SK-N-SH (cell line): ENCODE results near the gene LRRC75A. TPM values are rescaled to one million over a fixed set of nuclear protein-coding genes. Genes with fewer than 3 reads are reported as not detected.

ENCODE experiments used
- CTCF ChIA-PET: fragments of 300-600, 350-600 bp; formaldehyde crosslinking; extraction: SDS; loops from one replicate; lab custom pipeline; 2021; lab: Yijun Ruan, JAX
- POLR2A ChIA-PET: fragments of 350-600 bp; sonication (Branson Sonifier 250); formaldehyde crosslinking; extraction: SDS; loops from one replicate; lab custom pipeline; 2020; ENCODE audit warnings: antibody characterized with exemption, inconsistent platforms; lab: Yijun Ruan, JAX
- DNase-seq: peaks from one replicate; pipeline ENCODE4 v3.0.0; 2012
- H2AFZ ChIP-seq: fragments of 200-600 bp; sonication (generic); 2 replicates; pipeline ENCODE4 v1.8.1; 2016; ENCODE audit warnings: antibody characterized with exemption, mild to moderate bottlenecking, low read depth
- H3F3A ChIP-seq: fragments of 200-600 bp; sonication (generic); replicated peaks from 2 replicates; pipeline ENCODE3; 2016; ENCODE audit warnings: antibody characterized with exemption, mild to moderate bottlenecking; ENCODE audit not compliant: insufficient read depth
- H3K27ac ChIP-seq, 2 experiments: fragments of 200-500 bp in 1 of 2; fragments of 200-600 bp in 1 of 2; sonication (Bioruptor generic) in 1 of 2; sonication (generic), shearing (Covaris generic) in 1 of 2; 2 replicates each; pipeline versions ENCODE4 v1.5.1 to v1.6.1; 2014 to 2016; ENCODE audit warnings: low read depth in 2 of 2, inconsistent platforms in 1 of 2, low read length in 1 of 2, mild to moderate bottlenecking in 1 of 2, mixed read lengths in 1 of 2
- H3K27me3 ChIP-seq: fragments of 200-600 bp; sonication (generic), shearing (Covaris generic); 2 replicates; pipeline ENCODE4 v1.6.1; 2016; ENCODE audit warnings: mixed run types; ENCODE audit not compliant: insufficient read depth
- H3K36me3 ChIP-seq, 2 experiments: fragments of 200-500 bp in 1 of 2; fragments of 200-600 bp in 1 of 2; sonication (Bioruptor generic) in 1 of 2; sonication (generic) in 1 of 2; replicated peaks in 1 of 2; 2 replicates each; pipeline versions ENCODE3 to v1.5.1; 2014 to 2016; ENCODE audit warnings: low read length in 1 of 2, mild to moderate bottlenecking in 1 of 2; ENCODE audit not compliant: insufficient read depth in 2 of 2, control insufficient read depth in 1 of 2
- H3K4me1 ChIP-seq, 2 experiments: fragments of 200-500 bp in 1 of 2; fragments of 200-600 bp in 1 of 2; sonication (Bioruptor generic) in 1 of 2; sonication (generic), shearing (Covaris generic) in 1 of 2; 2 replicates each; pipeline versions ENCODE4 v1.5.1 to v1.6.1; 2014 to 2016; ENCODE audit warnings: low read depth in 1 of 2, low read length in 1 of 2, mixed run types in 1 of 2; ENCODE audit not compliant: insufficient read depth in 2 of 2, control insufficient read depth in 1 of 2
- H3K4me2 ChIP-seq: fragments of 200-600 bp; sonication (generic), shearing (Covaris generic); 2 replicates; pipeline ENCODE4 v1.6.1; 2017; ENCODE audit warnings: mixed run types
- H3K4me3 ChIP-seq, 2 experiments: fragments of 200-500 bp in 1 of 2; fragments of 200-600 bp in 1 of 2; sonication (Bioruptor generic) in 1 of 2; sonication (generic), shearing (Covaris generic) in 1 of 2; 2 replicates each; pipeline versions ENCODE4 v1.5.1 to v1.8.1; 2014 to 2016; ENCODE audit warnings: low read depth in 2 of 2, inconsistent platforms in 1 of 2, low read length in 1 of 2, mild to moderate bottlenecking in 1 of 2, mixed read lengths in 1 of 2, moderate library complexity in 1 of 2
- H3K79me2 ChIP-seq: fragments of 200-600 bp; sonication (generic); 2 replicates; pipeline ENCODE4 v1.8.1; 2017; ENCODE audit warnings: mild to moderate bottlenecking; ENCODE audit not compliant: insufficient read depth
- H3K9ac ChIP-seq: fragments of 200-600 bp; sonication (generic); 2 replicates; pipeline ENCODE4 v1.6.1; 2017; ENCODE audit warnings: mixed run types
- H3K9me2 ChIP-seq: fragments of 200-600 bp; sonication (generic); 2 replicates; pipeline ENCODE4 v1.6.1; 2017; ENCODE audit warnings: mixed run types
- H3K9me3 ChIP-seq: fragments of 200-600 bp; sonication (generic); 2 replicates; pipeline ENCODE4 v1.6.1; 2017; ENCODE audit warnings: mixed run types, mild to moderate bottlenecking, moderate library complexity
- H4K20me1 ChIP-seq: fragments of 200-600 bp; sonication (generic); 2 replicates; pipeline ENCODE4 v1.6.1; 2017; ENCODE audit warnings: mild to moderate bottlenecking, mixed run types; ENCODE audit not compliant: insufficient read depth
- JUND ChIP-seq: IDR thresholded peaks from 2 replicates; pipeline ENCODE4 v1.4.0; 2012
- MEF2A ChIP-seq: IDR thresholded peaks from 2 replicates; pipeline ENCODE4 v1.4.0; 2012; ENCODE audit warnings: low read depth, borderline replicate concordance
- POLR2AphosphoS5 ChIP-seq: IDR thresholded peaks from 2 replicates; pipeline ENCODE4 v1.6.1; 2012; ENCODE audit warnings: low read depth, low read length
- RXRA ChIP-seq: IDR thresholded peaks from 2 replicates; pipeline ENCODE4 v1.4.0; 2012; ENCODE audit warnings: low read depth, mild to moderate bottlenecking, borderline replicate concordance
- SIN3A ChIP-seq: IDR thresholded peaks from 2 replicates; pipeline ENCODE4 v1.6.1; 2012; ENCODE audit warnings: low read depth, mild to moderate bottlenecking, low read length, moderate library complexity, borderline replicate concordance
- SMC3 ChIP-seq: IDR thresholded peaks from 2 replicates; pipeline ENCODE4 v1.6.1; 2012; ENCODE audit warnings: low read depth, low read length, improper control_type of control experiment
- TAF1 ChIP-seq: IDR thresholded peaks from 2 replicates; pipeline ENCODE4 v1.6.1; 2012; ENCODE audit warnings: low read depth, mild to moderate bottlenecking, low read length, moderate library complexity, borderline replicate concordance
- WGBS: methylation state at CpG from one replicate; pipeline ENCODE4 v1.1.6; 2017; ENCODE audit warnings: low lambda C conversion rate; 5-methylcytosine and 5-hydroxymethylcytosine counted together
- polyA plus RNA-seq, 3 experiments: library from polyadenylated mRNA; depleted of rRNA; stranded (reverse); fragments of >200 nt; gene quantifications; 2 replicates each; pipeline ENCODE4 v1.2.3, GENCODE V29; 2012

The LRRC75A gene
- polyA plus RNA-seq, 1 of the 3 experiments (the other 2 are of a cell fraction): 1.2 TPM

DNA sequence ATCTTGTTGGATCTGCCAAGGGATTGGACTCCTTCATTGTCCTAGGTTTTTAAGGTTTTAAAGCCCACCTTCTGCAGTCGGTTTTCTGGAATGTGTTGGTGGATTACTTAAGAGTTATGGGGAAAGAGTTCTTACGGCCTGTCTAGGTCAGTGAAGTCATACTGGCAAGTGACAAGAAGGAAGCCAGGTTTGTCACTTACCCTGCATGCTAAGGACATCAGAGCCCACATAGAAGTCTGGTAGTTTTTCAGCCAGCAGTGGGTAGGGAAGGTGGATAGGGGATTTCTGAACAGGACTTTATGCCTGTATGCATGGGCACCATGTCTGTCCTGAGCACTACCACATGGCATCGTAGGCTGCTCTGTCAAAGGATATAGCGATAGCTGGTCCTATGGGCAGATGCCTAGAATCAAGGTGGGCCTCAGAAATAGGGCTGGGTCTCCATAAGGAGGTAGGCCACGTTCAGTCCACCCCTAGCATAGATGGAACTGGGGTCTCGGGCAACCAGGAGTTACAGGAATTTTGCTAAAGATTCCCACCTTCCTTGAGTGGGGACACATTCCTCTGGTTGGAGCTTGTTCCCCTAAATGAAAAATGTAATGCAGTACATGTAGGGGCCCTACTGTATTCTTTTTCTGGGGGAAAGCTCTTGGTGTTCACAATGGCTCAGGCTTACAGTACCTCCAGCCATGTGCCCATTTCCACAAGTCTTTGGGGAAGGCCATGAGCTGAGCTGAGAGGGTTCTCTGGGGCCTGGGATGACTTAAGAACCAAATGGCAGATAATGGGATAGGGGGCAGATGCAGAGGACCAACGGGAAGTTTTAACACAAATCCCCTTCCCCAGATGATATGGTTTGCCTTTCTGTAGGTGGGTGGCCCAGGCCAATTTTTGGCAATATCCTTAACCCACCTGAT lies 49.1 kb downstream of the LRRC75A start:
- Histone ChIP-seq H3K79me2 (peaks cover 46% of the 10 kb centered on the region), H3K27me3 (no peaks in the 10 kb centered on the region), H3K4me1 (peaks cover 25 to 34% of the 10 kb centered on the region in 2 experiments; a peak in 3 of 4 replicates), H4K20me1 (peaks cover 62% of the 10 kb centered on the region), H3K4me2 (peak overlapping the region; percentile 93; the same call in 1 of the 2 replicates), H3F3A (peaks cover 50% of the 10 kb centered on the region), H3K27ac (peak overlapping the region in 1 of 2 experiments; percentile 66; a peak in 1 of 4 replicates), H2AFZ (no peak overlapping the region), H3K9me3 (no peaks in the 10 kb centered on the region), H3K4me3 (no peak overlapping the region), H3K9me2 (no peaks in the 10 kb centered on the region), H3K9ac (peak overlapping the region; percentile 36; the same call in 1 of the 2 replicates), H3K36me3 (peaks cover 51 to 53% of the 10 kb centered on the region in 2 experiments)
- no peak for DNase-seq
- CTCF ChIA-PET: interaction anchor here (0.9 to 33.7 kb wide), 4 partner anchors 10 to 79 kb away, joined by 3 to 746 read pairs (median 40); no protein-coding TSS in a partner anchor
- TF ChIP-seq SMC3: no peak
- no peak for TF ChIP-seq RXRA
- TF ChIP-seq JUND: peak; percentile 24; the same call in 1 of the 2 replicates
- 0 out of 2 replicates have a peak, but pooled peaks have one; percentile 10 for TF ChIP-seq TAF1
- TF ChIP-seq SIN3A: 0 out of 2 replicates have a peak, but pooled peaks have one; percentile 42
- peak; percentile 41 for TF ChIP-seq POLR2AphosphoS5
- POLR2A ChIA-PET: no interaction called here
- 84% methylated on average over 7 of the region's 7 CpGs for WGBS

DNA sequence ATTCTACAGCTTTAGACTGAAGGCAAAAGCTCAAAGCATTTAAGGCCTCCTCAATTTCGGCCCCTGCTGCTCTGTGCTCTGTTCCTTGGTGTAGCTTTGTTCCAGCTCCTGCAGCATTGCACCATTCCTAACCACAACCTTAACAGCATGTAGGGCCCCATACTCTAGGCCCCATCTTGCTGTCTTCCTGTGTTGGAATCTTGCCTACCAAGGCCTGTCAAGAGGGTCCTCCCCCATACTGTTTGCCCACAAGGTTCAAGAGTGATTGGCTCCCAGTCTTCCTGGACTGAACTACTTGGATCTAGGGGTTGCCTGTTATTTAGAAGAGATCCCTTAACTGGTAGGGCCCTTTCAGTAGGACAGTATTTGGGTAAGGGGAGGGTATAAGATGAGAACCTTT lies 49.9 kb downstream of the LRRC75A start:
- H3K4me2 ChIP-seq: peak overlapping the region; percentile 93
- H2AFZ ChIP-seq: no peak overlapping the region
- peak overlapping the region in 1 of 2 experiments; percentile 66; a peak in 1 of 4 replicates for H3K27ac ChIP-seq
- H3K4me3 ChIP-seq: no peak overlapping the region
- DNase-seq: no peak
- H3K9ac ChIP-seq: peak overlapping the region; percentile 96; the same call in 1 of the 2 replicates
- H3K79me2 ChIP-seq: peaks cover 46% of the 10 kb centered on the region
- H3K4me1 ChIP-seq: peaks cover 25 to 34% of the 10 kb centered on the region in 2 experiments; a peak in 3 of 4 replicates
- peaks cover 48 to 53% of the 10 kb centered on the region in 2 experiments for H3K36me3 ChIP-seq
- peaks cover 59% of the 10 kb centered on the region for H4K20me1 ChIP-seq
- H3K9me3 ChIP-seq: no peaks in the 10 kb centered on the region
- POLR2A ChIA-PET: no interaction called here
- no peaks in the 10 kb centered on the region for H3K9me2 ChIP-seq
- CTCF ChIA-PET: interaction anchor here (0.8 to 33.7 kb wide), 5 partner anchors 10 to 89 kb away, joined by 3 to 746 read pairs (median 5); no protein-coding TSS in a partner anchor
- TF ChIP-seq POLR2AphosphoS5 (peak; percentile 12; the same call in 1 of the 2 replicates), MEF2A (no peak)
- H3K27me3 ChIP-seq: no peaks in the 10 kb centered on the region
- WGBS: 89% methylated on average over 1 of the region's 1 CpG
- H3F3A ChIP-seq: peaks cover 45% of the 10 kb centered on the region
